Measurements from ENCODE around the gene ZNF500.

ZNF500 gene

DNA sequence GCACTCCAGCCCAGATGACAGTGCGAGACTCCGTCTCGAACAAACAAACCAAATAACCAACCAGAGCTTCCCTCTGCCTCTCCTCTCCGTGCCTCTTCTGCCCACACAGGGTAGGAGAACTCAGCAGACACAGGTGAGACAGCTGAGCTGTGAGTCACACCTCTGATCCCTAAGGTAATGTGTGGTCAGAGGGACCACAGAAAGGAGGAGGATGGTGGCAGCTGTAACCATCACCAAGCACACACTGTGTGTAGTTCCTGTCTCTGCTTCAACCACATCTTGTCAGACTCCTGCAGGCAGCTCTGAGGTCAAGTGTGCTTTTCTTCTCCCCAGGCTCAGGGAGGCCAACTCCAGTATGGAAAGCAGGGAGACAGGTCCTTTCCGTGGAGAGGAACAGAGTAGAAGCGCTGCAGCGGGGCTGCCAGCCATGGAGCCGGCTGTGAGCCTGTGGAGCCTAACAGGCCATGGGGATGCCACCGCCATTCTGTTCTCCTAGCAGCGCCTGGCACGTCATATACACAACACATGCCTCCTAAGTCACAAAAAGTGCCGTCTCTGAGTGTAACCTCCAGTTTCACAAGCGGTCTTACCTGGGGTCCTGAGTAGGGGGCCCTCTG is 66.5 kb downstream of the ZNF500 start:
- TF ChIP-seq FOXP2 (optimal IDR thresholded peaks at IDR 0.05; ENCODE audit: borderline replicate concordance, extremely low read depth, extremely low read length, insufficient read depth), result no peak
- TF ChIP-seq TAF1 (IDR thresholded peaks at IDR 0.05; ENCODE audit: borderline replicate concordance, insufficient read depth, low read length), result no peak
- no peak for TF ChIP-seq POLR2AphosphoS5 (IDR thresholded peaks at IDR 0.05; ENCODE audit: low read depth, low read length)
- no peak for TF ChIP-seq SIN3A (IDR thresholded peaks at IDR 0.05; ENCODE audit: borderline replicate concordance, insufficient read depth, low read length)
- TF ChIP-seq, protein P1, sequence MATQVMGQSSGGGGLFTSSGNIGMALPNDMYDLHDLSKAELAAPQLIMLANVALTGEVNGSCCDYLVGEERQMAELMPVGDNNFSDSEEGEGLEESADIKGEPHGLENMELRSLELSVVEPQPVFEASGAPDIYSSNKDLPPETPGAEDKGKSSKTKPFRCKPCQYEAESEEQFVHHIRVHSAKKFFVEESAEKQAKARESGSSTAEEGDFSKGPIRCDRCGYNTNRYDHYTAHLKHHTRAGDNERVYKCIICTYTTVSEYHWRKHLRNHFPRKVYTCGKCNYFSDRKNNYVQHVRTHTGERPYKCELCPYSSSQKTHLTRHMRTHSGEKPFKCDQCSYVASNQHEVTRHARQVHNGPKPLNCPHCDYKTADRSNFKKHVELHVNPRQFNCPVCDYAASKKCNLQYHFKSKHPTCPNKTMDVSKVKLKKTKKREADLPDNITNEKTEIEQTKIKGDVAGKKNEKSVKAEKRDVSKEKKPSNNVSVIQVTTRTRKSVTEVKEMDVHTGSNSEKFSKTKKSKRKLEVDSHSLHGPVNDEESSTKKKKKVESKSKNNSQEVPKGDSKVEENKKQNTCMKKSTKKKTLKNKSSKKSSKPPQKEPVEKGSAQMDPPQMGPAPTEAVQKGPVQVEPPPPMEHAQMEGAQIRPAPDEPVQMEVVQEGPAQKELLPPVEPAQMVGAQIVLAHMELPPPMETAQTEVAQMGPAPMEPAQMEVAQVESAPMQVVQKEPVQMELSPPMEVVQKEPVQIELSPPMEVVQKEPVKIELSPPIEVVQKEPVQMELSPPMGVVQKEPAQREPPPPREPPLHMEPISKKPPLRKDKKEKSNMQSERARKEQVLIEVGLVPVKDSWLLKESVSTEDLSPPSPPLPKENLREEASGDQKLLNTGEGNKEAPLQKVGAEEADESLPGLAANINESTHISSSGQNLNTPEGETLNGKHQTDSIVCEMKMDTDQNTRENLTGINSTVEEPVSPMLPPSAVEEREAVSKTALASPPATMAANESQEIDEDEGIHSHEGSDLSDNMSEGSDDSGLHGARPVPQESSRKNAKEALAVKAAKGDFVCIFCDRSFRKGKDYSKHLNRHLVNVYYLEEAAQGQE (IDR thresholded peaks at IDR 0.05; ENCODE audit: insufficient read depth in 1 of 2, low read depth in 2 of 2, low read length in 2 of 2), result no peak

DNA sequence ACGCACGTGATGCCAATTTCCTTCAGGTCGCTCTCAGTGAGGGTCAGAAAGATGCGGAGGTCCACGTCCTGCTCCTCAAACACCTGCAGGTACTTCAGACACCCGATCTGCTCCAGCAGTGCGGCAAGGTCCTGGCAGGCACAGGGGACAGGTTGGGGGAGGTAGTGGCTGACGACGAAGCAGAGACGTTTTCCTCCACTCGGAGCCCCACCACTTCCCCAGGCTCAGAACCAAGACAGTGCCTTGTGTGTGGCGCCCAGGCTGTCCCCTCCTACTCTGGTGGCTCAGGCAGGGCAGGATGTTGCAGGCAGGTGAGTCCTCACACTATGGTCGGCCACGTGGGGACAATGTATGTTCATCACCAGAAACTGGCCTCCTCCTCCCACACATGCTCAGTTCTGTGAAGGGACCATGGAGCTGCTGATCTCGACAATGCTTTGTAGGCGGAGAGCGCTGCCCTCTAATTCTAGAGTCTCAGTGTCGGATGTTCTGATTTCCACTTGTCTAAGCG is 67.9 kb downstream of the ZNF500 start:
- TF ChIP-seq FOXP2 (optimal IDR thresholded peaks at IDR 0.05; ENCODE audit: borderline replicate concordance, extremely low read depth, extremely low read length, insufficient read depth), result no peak
- TF ChIP-seq TAF1 (IDR thresholded peaks at IDR 0.05; ENCODE audit: borderline replicate concordance, insufficient read depth, low read length), result no peak
- TF ChIP-seq, protein P1 (IDR thresholded peaks at IDR 0.05; ENCODE audit: insufficient read depth in 1 of 2, low read depth in 2 of 2, low read length in 2 of 2), result no peak
- no peak for TF ChIP-seq SIN3A (IDR thresholded peaks at IDR 0.05; ENCODE audit: borderline replicate concordance, insufficient read depth, low read length)
- TF ChIP-seq POLR2AphosphoS5 (IDR thresholded peaks at IDR 0.05; ENCODE audit: low read depth, low read length), result no peak

DNA sequence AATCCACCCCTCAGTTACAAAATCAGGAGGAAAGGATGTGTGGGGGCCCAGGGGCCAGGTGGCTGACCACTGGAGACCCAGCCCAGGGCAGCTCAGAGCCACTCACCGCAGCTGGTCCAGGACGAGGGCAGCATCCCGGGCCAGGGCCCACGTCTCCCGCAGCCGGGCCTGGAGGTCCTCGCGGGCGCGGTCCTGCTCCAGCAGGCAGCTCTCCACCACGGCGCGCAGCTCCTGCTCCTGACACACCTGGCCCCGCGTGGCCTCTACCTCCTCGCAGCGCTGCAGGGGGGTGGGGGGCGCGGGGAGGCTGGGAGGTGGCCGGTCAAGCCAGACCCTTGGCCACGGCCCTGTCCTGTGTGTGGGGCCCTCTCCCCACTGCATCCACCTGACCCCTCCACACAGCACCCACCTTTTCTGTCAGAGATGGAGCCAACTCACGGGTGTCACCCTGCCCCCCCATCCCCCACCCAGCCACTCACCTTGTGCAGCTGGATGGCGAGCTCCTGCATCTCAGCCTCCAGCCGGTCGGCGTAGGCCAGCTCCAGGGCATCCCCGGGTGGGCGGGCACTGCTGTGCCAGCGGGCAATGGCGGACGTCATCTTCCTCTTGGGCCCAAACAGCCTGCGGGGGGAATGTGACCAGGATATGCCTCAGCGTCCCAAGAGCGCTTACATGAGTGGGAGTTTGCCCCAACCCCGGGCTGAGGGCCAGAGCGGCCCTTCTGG is 68.5 kb downstream of the ZNF500 start:
- TF ChIP-seq TAF1 (IDR thresholded peaks at IDR 0.05; ENCODE audit: borderline replicate concordance, insufficient read depth, low read length) (no peak), POLR2AphosphoS5 (IDR thresholded peaks at IDR 0.05; ENCODE audit: low read depth, low read length) (no peak), FOXP2 (optimal IDR thresholded peaks at IDR 0.05; ENCODE audit: borderline replicate concordance, extremely low read depth, extremely low read length, insufficient read depth) (no peak), SIN3A (IDR thresholded peaks at IDR 0.05; ENCODE audit: borderline replicate concordance, insufficient read depth, low read length) (no peak)
- TF ChIP-seq, protein P1 (IDR thresholded peaks at IDR 0.05; ENCODE audit: insufficient read depth in 1 of 2, low read depth in 2 of 2, low read length in 2 of 2), result no peak
